Subcutaneous abdominal adipose tissue (tissue), 5 donors: ENCODE results near the gene KMT2C.
"Not testable (repeated sequence)": the region's sequence is repeated elsewhere in the genome, so short reads cannot be mapped to it uniquely, and the experiment has no call there.

Source experiments
- H3K27ac ChIP-seq: one replicate; pipeline ENCODE4 v1.7.0; 2013; ENCODE audit warnings: low read depth, mild to moderate bottlenecking, inconsistent platforms, low read length, moderate library complexity
- H3K27me3 ChIP-seq, 5 donors: one replicate each; pipeline ENCODE4 v1.7.0; 2013; ENCODE audit warnings: low read length in 5 of 5, inconsistent platforms in 1 of 5; ENCODE audit not compliant: control insufficient read depth in 5 of 5, insufficient read depth in 4 of 5
- H3K36me3 ChIP-seq, 5 donors: one replicate each; pipeline ENCODE4 v1.7.0; 2013; ENCODE audit warnings: low read length in 5 of 5; ENCODE audit not compliant: control insufficient read depth in 5 of 5, insufficient read depth in 5 of 5
- H3K4me1 ChIP-seq, 5 donors: one replicate each; pipeline ENCODE4 v1.7.0; 2013; ENCODE audit warnings: low read length in 5 of 5, mild to moderate bottlenecking in 3 of 5, moderate library complexity in 1 of 5; ENCODE audit not compliant: control insufficient read depth in 5 of 5, insufficient read depth in 5 of 5
- H3K4me3 ChIP-seq, 5 donors: one replicate each; pipeline ENCODE4 v1.7.0; 2013; ENCODE audit warnings: low read length in 5 of 5, low read depth in 1 of 5
- H3K9ac ChIP-seq, 5 donors: one replicate each; pipeline ENCODE4 v1.7.0; 2013; ENCODE audit warnings: low read length in 5 of 5, mild to moderate bottlenecking in 4 of 5, moderate library complexity in 3 of 5
- H3K9me3 ChIP-seq, 5 donors: one replicate each; pipeline ENCODE4 v1.7.0; 2013; ENCODE audit warnings: low read length in 5 of 5; ENCODE audit not compliant: control insufficient read depth in 5 of 5
- donor health status: healthy.
- donor health status: healthy.
- donor health status: healthy.
- donor health status: healthy.
- donor health status: healthy.

The KMT2C gene

GRCh38 chr7:152406030-152406429 is 29.8 kb downstream of the KMT2C start:
- H3K9me3 ChIP-seq, H3K27ac ChIP-seq, H3K4me1 ChIP-seq, H3K9ac ChIP-seq, H3K27me3 ChIP-seq, H3K4me3 ChIP-seq, H3K36me3 ChIP-seq: not testable (repeated sequence)

- Histone ChIP-seq H3K4me1 (peaks cover 0 to 10% (median 0%) of the 10 kb centered on the region in 5 donors), H3K4me3 (no peak overlapping the region), H3K27ac (no peak overlapping the region), H3K9ac (no peak overlapping the region), H3K36me3 (no peaks in the 10 kb centered on the region), H3K27me3 (no peaks in the 10 kb centered on the region), H3K9me3 (peaks cover 0 to 7% (median 4%) of the 10 kb centered on the region in 5 donors)
Measured at GRCh38 chr7:152403726-152404125, 32.1 kb downstream of the KMT2C start.

- no peak overlapping the region for H3K27ac ChIP-seq
- H3K4me3 ChIP-seq: no peak overlapping the region
- H3K36me3 ChIP-seq: no peaks in the 10 kb centered on the region
- peaks cover 0 to 11% (median 0%) of the 10 kb centered on the region in 5 donors for H3K4me1 ChIP-seq
- no peaks in the 10 kb centered on the region for H3K27me3 ChIP-seq
- peaks cover 0 to 7% (median 4%) of the 10 kb centered on the region in 5 donors for H3K9me3 ChIP-seq
- H3K9ac ChIP-seq: no peak overlapping the region
Measured at GRCh38 chr7:152402384-152403250, 33.2 kb downstream of the KMT2C start.

- no peaks in the 10 kb centered on the region for H3K36me3 ChIP-seq
- H3K27ac ChIP-seq: no peak overlapping the region
- H3K27me3 ChIP-seq: no peaks in the 10 kb centered on the region
- peaks cover 0 to 4% (median 3%) of the 10 kb centered on the region in 5 donors for H3K9me3 ChIP-seq
- H3K4me1 ChIP-seq: peaks cover 0 to 16% (median 0%) of the 10 kb centered on the region in 5 donors
- no peak overlapping the region for H3K4me3 ChIP-seq
- no peak overlapping the region for H3K9ac ChIP-seq
Measured at GRCh38 chr7:152399344-152399743, 36.5 kb downstream of the KMT2C start.

GRCh38 chr7:152395112-152395511 is 40.7 kb downstream of the KMT2C start:
- H3K27me3 ChIP-seq: no peaks in the 10 kb centered on the region
- H3K9ac ChIP-seq: no peak overlapping the region
- peaks cover 0 to 17% (median 2%) of the 10 kb centered on the region in 5 donors for H3K4me1 ChIP-seq
- H3K4me3 ChIP-seq: no peak overlapping the region
- no peaks in the 10 kb centered on the region for H3K9me3 ChIP-seq
- no peak overlapping the region for H3K27ac ChIP-seq
- no peaks in the 10 kb centered on the region for H3K36me3 ChIP-seq

GRCh38 chr7:152394214-152394613 is 41.6 kb downstream of the KMT2C start:
- not testable (repeated sequence) for H3K27me3 ChIP-seq, H3K9ac ChIP-seq, H3K27ac ChIP-seq, H3K36me3 ChIP-seq, H3K4me3 ChIP-seq, H3K9me3 ChIP-seq
- H3K4me1 ChIP-seq: peaks cover 0 to 14% (median 2%) of the 10 kb centered on the region in 5 donors

- no peaks in the 10 kb centered on the region for H3K36me3 ChIP-seq
- H3K27me3 ChIP-seq: no peaks in the 10 kb centered on the region
- H3K9ac ChIP-seq: no peak overlapping the region
- H3K4me1 ChIP-seq: peaks cover 0 to 8% (median 1%) of the 10 kb centered on the region in 5 donors
- no peak overlapping the region for H3K27ac ChIP-seq
- H3K9me3 ChIP-seq: no peaks in the 10 kb centered on the region
- no peak overlapping the region for H3K4me3 ChIP-seq
Measured at GRCh38 chr7:152392254-152392653, 43.5 kb downstream of the KMT2C start.

- not testable (repeated sequence) for H3K9me3 ChIP-seq, H3K4me3 ChIP-seq, H3K36me3 ChIP-seq, H3K9ac ChIP-seq, H3K27ac ChIP-seq, H3K27me3 ChIP-seq
- peaks cover 0 to 12% (median 3%) of the 10 kb centered on the region in 5 donors for H3K4me1 ChIP-seq
Measured at GRCh38 chr7:152386136-152386764, 49.6 kb downstream of the KMT2C start.

- H3K4me3 ChIP-seq, H3K9ac ChIP-seq, H3K36me3 ChIP-seq, H3K27me3 ChIP-seq, H3K27ac ChIP-seq, H3K9me3 ChIP-seq: not testable (repeated sequence)
- peaks cover 0 to 12% (median 4%) of the 10 kb centered on the region in 5 donors for H3K4me1 ChIP-seq
Measured at GRCh38 chr7:152384235-152385200, 51.3 kb downstream of the KMT2C start.
